Loucy (cell line): ENCODE data around the gene CLMN.

ENCODE experiments used
- H2AFZ ChIP-seq: fragments of 200-600 bp; sonication (generic); 2 replicates; pipeline ENCODE4 v1.6.0; 2016; ENCODE audit warnings: antibody characterized with exemption, mild to moderate bottlenecking, low read length, moderate library complexity
- H3F3A ChIP-seq: fragments of 200-600 bp; 2 replicates; pipeline ENCODE4 v1.6.0; 2016; ENCODE audit warnings: antibody characterized with exemption, low read depth, mild to moderate bottlenecking
- H3K27me3 ChIP-seq: fragments of 200-600 bp; sonication (generic); 2 replicates; pipeline ENCODE4 v1.6.1; 2014; ENCODE audit warnings: low read length, mild to moderate bottlenecking; ENCODE audit not compliant: insufficient read depth, poor library complexity, severe bottlenecking
- H3K36me3 ChIP-seq: fragments of 200-600 bp; sonication (generic); 2 replicates; pipeline ENCODE4 v1.6.1; 2016; ENCODE audit warnings: low read length; ENCODE audit not compliant: insufficient read depth
- H3K4me1 ChIP-seq: fragments of 200-600 bp; sonication (generic); 2 replicates; pipeline ENCODE4 v1.5.1; 2014; ENCODE audit warnings: low read length, mild to moderate bottlenecking; ENCODE audit not compliant: insufficient read depth, poor library complexity, severe bottlenecking
- H3K4me2 ChIP-seq: fragments of 200-600 bp; sonication (generic); 2 replicates; pipeline ENCODE4 v1.6.0; 2014; ENCODE audit warnings: antibody characterized with exemption, low read length, low read depth, mild to moderate bottlenecking; ENCODE audit not compliant: poor library complexity, severe bottlenecking
- H3K4me3 ChIP-seq: fragments of 200-600 bp; sonication (generic); 2 replicates; pipeline ENCODE4 v1.5.1; 2014; ENCODE audit warnings: low read length, mild to moderate bottlenecking, mixed read lengths; ENCODE audit not compliant: poor library complexity, severe bottlenecking
- H3K79me2 ChIP-seq: fragments of 200-600 bp; sonication (generic); 2 replicates; pipeline ENCODE4 v1.6.1; 2014; ENCODE audit warnings: low read length; ENCODE audit not compliant: insufficient read depth
- H3K9ac ChIP-seq: fragments of 200-600 bp; sonication (generic); 2 replicates; pipeline ENCODE4 v1.6.0; 2014; ENCODE audit warnings: mild to moderate bottlenecking, low read depth, low read length, moderate library complexity; ENCODE audit not compliant: poor library complexity, severe bottlenecking
- H3K9me2 ChIP-seq: fragments of 200-600 bp; sonication (generic); replicated peaks from 2 replicates; pipeline ENCODE4 v1.6.1; 2016; ENCODE audit warnings: low read depth, low read length, mixed read lengths
- H3K9me3 ChIP-seq: fragments of 200-600 bp; sonication (generic); 2 replicates; pipeline ENCODE4 v1.6.1; 2014; ENCODE audit warnings: mild to moderate bottlenecking, antibody characterized with exemption, low read length, low read depth; ENCODE audit not compliant: insufficient read depth
- H4K20me1 ChIP-seq: fragments of 200-600 bp; sonication (generic); 2 replicates; pipeline ENCODE4 v1.6.0; 2014; ENCODE audit warnings: antibody characterized with exemption, low read length, mild to moderate bottlenecking; ENCODE audit not compliant: insufficient read depth, poor library complexity, severe bottlenecking
- CTCF ChIP-seq: fragments of 200-600 bp; sonication (generic); conservative IDR thresholded peaks from 2 replicates; pipeline ENCODE4 v1.5.1; 2014; ENCODE audit warnings: mild to moderate bottlenecking, antibody characterized with exemption, low read length
- EZH2phosphoT487 ChIP-seq: fragments of 200-600 bp; IDR thresholded peaks from 2 replicates; pipeline ENCODE4 v1.6.1; 2018; ENCODE audit warnings: antibody characterized with exemption, mild to moderate bottlenecking, moderate library complexity, borderline replicate concordance

Gene CLMN

GRCh38 chr14:95313707-95314106 is 6.0 kb downstream of the CLMN start:
- no peaks in the 10 kb centered on the region for H3K79me2 ChIP-seq
- H3K4me2 ChIP-seq, result no peak overlapping the region
- no peak for TF ChIP-seq CTCF
- no peak for TF ChIP-seq EZH2phosphoT487

GRCh38 chr14:95313190-95313589 is 6.5 kb downstream of the CLMN start:
- TF ChIP-seq EZH2phosphoT487 (no peak), CTCF (no peak)
- no peaks in the 10 kb centered on the region for H3K36me3 ChIP-seq
- H3K79me2 ChIP-seq, result no peaks in the 10 kb centered on the region
- H2AFZ ChIP-seq, result no peak overlapping the region
- H3K9ac ChIP-seq, result no peak overlapping the region
- H3K27me3 ChIP-seq, result no peaks in the 10 kb centered on the region
- H3K9me2 ChIP-seq, result no peaks in the 10 kb centered on the region
- no peaks in the 10 kb centered on the region for H3K9me3 ChIP-seq
- H3K4me1 ChIP-seq, result no peaks in the 10 kb centered on the region
- H3F3A ChIP-seq, result no peaks in the 10 kb centered on the region
- H3K4me2 ChIP-seq, result no peak overlapping the region
- no peaks in the 10 kb centered on the region for H4K20me1 ChIP-seq
- H3K4me3 ChIP-seq, result no peak overlapping the region

More at GRCh38 chr14:95313707-95314106, 6.0 kb downstream of the CLMN start:
- H4K20me1 ChIP-seq, result no peaks in the 10 kb centered on the region
- H3K4me1 ChIP-seq, result peaks cover 2% of the 10 kb centered on the region
- H3K36me3 ChIP-seq, result no peaks in the 10 kb centered on the region
- H3K9ac ChIP-seq, result no peak overlapping the region
- no peaks in the 10 kb centered on the region for H3K9me3 ChIP-seq
- H3F3A ChIP-seq, result no peaks in the 10 kb centered on the region
- no peak overlapping the region for H3K4me3 ChIP-seq
- no peak overlapping the region for H2AFZ ChIP-seq
- no peaks in the 10 kb centered on the region for H3K27me3 ChIP-seq
- no peaks in the 10 kb centered on the region for H3K9me2 ChIP-seq

DNA sequence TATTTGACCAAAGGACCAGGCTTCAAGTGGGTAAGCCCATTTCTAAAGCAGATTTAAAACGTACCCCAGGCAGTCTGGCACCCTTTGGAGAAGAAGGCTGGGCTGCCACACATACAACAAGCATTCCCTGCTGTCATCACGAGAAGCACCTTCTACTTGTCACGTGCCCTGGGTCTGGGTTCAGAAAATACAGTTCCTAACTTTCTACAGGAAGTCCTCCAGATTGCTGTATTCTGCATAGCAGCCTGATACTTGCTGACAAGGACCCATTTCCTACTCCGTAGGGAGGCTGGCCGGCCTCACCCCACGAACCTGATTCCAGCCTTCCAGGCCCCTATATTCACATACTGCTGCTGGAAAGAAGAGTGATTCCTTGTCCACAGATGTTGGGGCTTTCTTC is 7.4 kb downstream of the CLMN start:
- no peak for TF ChIP-seq CTCF
- TF ChIP-seq EZH2phosphoT487, result no peak
- no peaks in the 10 kb centered on the region for H3K9me3 ChIP-seq
- no peak overlapping the region for H3K4me3 ChIP-seq
- no peaks in the 10 kb centered on the region for H3F3A ChIP-seq
- no peaks in the 10 kb centered on the region for H3K79me2 ChIP-seq
- no peaks in the 10 kb centered on the region for H4K20me1 ChIP-seq
- H3K4me1 ChIP-seq, result no peaks in the 10 kb centered on the region
- H3K27me3 ChIP-seq, result no peaks in the 10 kb centered on the region
- H3K9me2 ChIP-seq, result no peaks in the 10 kb centered on the region
- H3K9ac ChIP-seq, result no peak overlapping the region
- no peak overlapping the region for H2AFZ ChIP-seq
- no peaks in the 10 kb centered on the region for H3K36me3 ChIP-seq
- H3K4me2 ChIP-seq, result no peak overlapping the region
